NCI-H2196 treated with DMSO at 0.1 percent for 48 hours (cell line): ENCODE data around the gene MRPL52.
"Not testable (repeated sequence)": the region's sequence is repeated elsewhere in the genome, so short reads cannot be mapped to it uniquely, and the experiment has no call there.

ENCODE experiments used
- DNase-seq: peaks from one replicate; lab custom pipeline; 2025; ENCODE audit not compliant: unreplicated experiment; lab: John Stamatoyannopoulos, UW

The MRPL52 gene

GRCh38 chr14:22852940-22853767 is 23.5 kb downstream of the MRPL52 start:
- peak; percentile 41 for DNase-seq

GRCh38 chr14:22854296-22854695 is 24.6 kb downstream of the MRPL52 start:
- not testable (repeated sequence) for DNase-seq

GRCh38 chr14:22854963-22855724 is 25.5 kb downstream of the MRPL52 start:
- DNase-seq: no peak

- DNase-seq: no peak
Observed at GRCh38 chr14:22856428-22856827, 26.7 kb downstream of the MRPL52 start.

GRCh38 chr14:22860377-22860776 is 30.7 kb downstream of the MRPL52 start:
- not testable (repeated sequence) for DNase-seq

GRCh38 chr14:22861651-22862050 is 32.0 kb downstream of the MRPL52 start:
- no peak for DNase-seq

GRCh38 chr14:22864979-22865378 is 35.3 kb downstream of the MRPL52 start:
- no peak for DNase-seq

- DNase-seq: no peak
Observed at GRCh38 chr14:22865424-22866405, 36.0 kb downstream of the MRPL52 start.

GRCh38 chr14:22866874-22867273 is 37.2 kb downstream of the MRPL52 start:
- DNase-seq: no peak

GRCh38 chr14:22870811-22871223 is 41.1 kb downstream of the MRPL52 start:
- DNase-seq: no peak

GRCh38 chr14:22871224-22872032 is 41.7 kb downstream of the MRPL52 start, which contains the start of gene LRP10:
Gene LRP10, plus strand, starts transcription at chr14:22871740. Its CDS starts 564 bp downstream, at chr14:22872304.
- DNase-seq: peak; percentile 86

- peak; percentile 36 for DNase-seq
Observed at GRCh38 chr14:22872033-22872832, 42.5 kb downstream of the MRPL52 start.

- DNase-seq: no peak
Observed at GRCh38 chr14:22872833-22873520, 43.3 kb downstream of the MRPL52 start.

GRCh38 chr14:22875003-22875747 is 45.5 kb downstream of the MRPL52 start:
- DNase-seq: no peak

GRCh38 chr14:22875748-22876319 is 46.1 kb downstream of the MRPL52 start:
- no peak for DNase-seq

- no peak for DNase-seq
Observed at GRCh38 chr14:22877000-22877501, 47.4 kb downstream of the MRPL52 start.
